ENCODE results near the gene PDPK1.
A peak's percentile ranks its signal among the peaks of the same experiment; 100 is the strongest.

Gene PDPK1

GRCh38 chr16:2520097-2520783 is 17.6 kb upstream of the PDPK1 start, which contains the start of gene AMDHD2:
Gene AMDHD2, plus strand, starts transcription at chr16:2520371. Its CDS starts 88 bp downstream, at chr16:2520459.
- Histone ChIP-seq H3K36me3 (ENCODE audit: insufficient read depth) (no peaks in the 10 kb centered on the region), H2AFZ (ENCODE audit: low read depth) (peak within 1 kb of the TSS; percentile 19; the same call in 1 of the 2 replicates), H3K27ac (peak within 1 kb of the TSS; percentile 52; the same call in 1 of the 2 replicates), H3K4me2 (peak within 1 kb of the TSS; percentile 74), H3K9ac (peak within 1 kb of the TSS; percentile 66; the same call in 1 of the 2 replicates), H3K27me3 (ENCODE audit: insufficient read depth, low read depth) (no peaks in the 10 kb centered on the region), H3K4me3 (IDR thresholded peaks at IDR 0.05; ENCODE audit: insufficient read depth, low read depth, low read length) (no peak within 1 kb of the TSS), H4K20me1 (ENCODE audit: insufficient read depth) (no peaks in the 10 kb centered on the region; the same call in 1 of the 2 replicates), H3K4me1 (ENCODE audit: low read depth, poor library complexity, severe bottlenecking) (peaks cover 30% of the 10 kb centered on the region), H3K79me2 (ENCODE audit: insufficient read depth, low read depth) (peaks cover 66% of the 10 kb centered on the region)
- TF ChIP-seq CTCF (conservative IDR thresholded peaks at IDR 0.05; ENCODE audit: low read depth, low read length) = no peak

- Histone ChIP-seq H3K4me2 (peak overlapping the region; percentile 74), H3K27ac (peak overlapping the region; percentile 52; the same call in 1 of the 2 replicates), H3K36me3 (ENCODE audit: insufficient read depth) (no peaks in the 10 kb centered on the region), H4K20me1 (ENCODE audit: insufficient read depth) (no peaks in the 10 kb centered on the region; the same call in 1 of the 2 replicates), H2AFZ (ENCODE audit: low read depth) (peak overlapping the region; percentile 19; the same call in 1 of the 2 replicates), H3K4me1 (ENCODE audit: low read depth, poor library complexity, severe bottlenecking) (peaks cover 23% of the 10 kb centered on the region), H3K9ac (peak overlapping the region; percentile 66; the same call in 1 of the 2 replicates), H3K27me3 (ENCODE audit: insufficient read depth, low read depth) (no peaks in the 10 kb centered on the region), H3K4me3 (IDR thresholded peaks at IDR 0.05; ENCODE audit: insufficient read depth, low read depth, low read length) (no peak overlapping the region), H3K79me2 (ENCODE audit: insufficient read depth, low read depth) (peaks cover 59% of the 10 kb centered on the region)
- no peak for TF ChIP-seq CTCF (conservative IDR thresholded peaks at IDR 0.05; ENCODE audit: low read depth, low read length)
These were observed 16.9 kb upstream of the PDPK1 start for GRCh38 chr16:2520784-2521531.

GRCh38 chr16:2523801-2524231 is 14.0 kb upstream of the PDPK1 start:
- Histone ChIP-seq H3K4me1 (ENCODE audit: low read depth, poor library complexity, severe bottlenecking) (peaks cover 7% of the 10 kb centered on the region), H3K27me3 (ENCODE audit: insufficient read depth, low read depth) (no peaks in the 10 kb centered on the region), H3K4me2 (no peak overlapping the region), H2AFZ (ENCODE audit: low read depth) (no peak overlapping the region), H3K79me2 (ENCODE audit: insufficient read depth, low read depth) (peaks cover 30% of the 10 kb centered on the region), H3K4me3 (IDR thresholded peaks at IDR 0.05; ENCODE audit: insufficient read depth, low read depth, low read length) (no peak overlapping the region), H3K9ac (no peak overlapping the region), H3K36me3 (ENCODE audit: insufficient read depth) (no peaks in the 10 kb centered on the region), H3K27ac (no peak overlapping the region), H4K20me1 (ENCODE audit: insufficient read depth) (no peaks in the 10 kb centered on the region)
- no peak for TF ChIP-seq CTCF (conservative IDR thresholded peaks at IDR 0.05; ENCODE audit: low read depth, low read length)

- peaks cover 7% of the 10 kb centered on the region for H3K4me1 ChIP-seq (ENCODE audit: low read depth, poor library complexity, severe bottlenecking)
- no peaks in the 10 kb centered on the region for H3K36me3 ChIP-seq (ENCODE audit: insufficient read depth)
- H3K4me3 ChIP-seq (IDR thresholded peaks at IDR 0.05; ENCODE audit: insufficient read depth, low read depth, low read length) = no peak overlapping the region
- peaks cover 24% of the 10 kb centered on the region for H3K79me2 ChIP-seq (ENCODE audit: insufficient read depth, low read depth)
- no peak overlapping the region for H2AFZ ChIP-seq (ENCODE audit: low read depth)
- H3K9ac ChIP-seq = no peak overlapping the region
- TF ChIP-seq CTCF (conservative IDR thresholded peaks at IDR 0.05; ENCODE audit: low read depth, low read length) = no peak
- no peaks in the 10 kb centered on the region for H3K27me3 ChIP-seq (ENCODE audit: insufficient read depth, low read depth)
- H3K4me2 ChIP-seq = no peak overlapping the region
- no peak overlapping the region for H3K27ac ChIP-seq
- no peaks in the 10 kb centered on the region for H4K20me1 ChIP-seq (ENCODE audit: insufficient read depth)
These were observed 13.4 kb upstream of the PDPK1 start for GRCh38 chr16:2524339-2524938.
